Mesendoderm (in vitro differentiated cells): ENCODE data around the gene NSRP1.

ENCODE experiments used
- DNase-seq: peaks from one replicate; pipeline ENCODE4 v3.0.0; 2013
- H2AK5ac ChIP-seq: 2 replicates; pipeline ENCODE4 v1.6.1; 2013; ENCODE audit warnings: low read length, inconsistent platforms
- H2BK120ac ChIP-seq: 2 replicates; pipeline ENCODE4 v1.6.1; 2013; ENCODE audit warnings: low read depth, mild to moderate bottlenecking, low read length, moderate library complexity, mixed read lengths
- H2BK15ac ChIP-seq: replicated peaks from 2 replicates; pipeline ENCODE4 v1.6.1; 2013; ENCODE audit warnings: low read depth, mild to moderate bottlenecking, moderate library complexity
- H2BK5ac ChIP-seq: 2 replicates; pipeline ENCODE4 v1.6.1; 2013; ENCODE audit warnings: low read length, inconsistent platforms
- H3K18ac ChIP-seq: 2 replicates; pipeline ENCODE4 v1.6.1; 2013; ENCODE audit warnings: mild to moderate bottlenecking, low read length, mixed read lengths
- H3K23ac ChIP-seq: one replicate; pipeline ENCODE4 v1.6.1; 2013; ENCODE audit warnings: low read length
- H3K27ac ChIP-seq: 2 replicates; pipeline ENCODE4 v1.5.1; 2013; ENCODE audit warnings: low read depth, mild to moderate bottlenecking, inconsistent platforms, low read length, moderate library complexity
- H3K27me3 ChIP-seq: 2 replicates; pipeline ENCODE4 v1.6.1; 2013; ENCODE audit warnings: low read length, control low read depth, mild to moderate bottlenecking, inconsistent platforms; ENCODE audit not compliant: insufficient read depth, poor library complexity
- H3K36me3 ChIP-seq: 2 replicates; pipeline ENCODE4 v1.6.1; 2013; ENCODE audit warnings: low read length, inconsistent platforms; ENCODE audit not compliant: control insufficient read depth, insufficient read depth
- H3K4ac ChIP-seq: one replicate; pipeline ENCODE4 v1.6.1; 2013; ENCODE audit warnings: low read depth, mild to moderate bottlenecking, low read length, moderate library complexity
- H3K4me1 ChIP-seq: 2 replicates; pipeline ENCODE4 v1.6.1; 2013; ENCODE audit warnings: low read depth, low read length, inconsistent platforms; ENCODE audit not compliant: control insufficient read depth
- H3K4me2 ChIP-seq: 2 replicates; pipeline ENCODE4 v1.6.1; 2013; ENCODE audit warnings: low read length
- H3K4me3 ChIP-seq: 2 replicates; pipeline ENCODE4 v1.5.1; 2013; ENCODE audit warnings: mild to moderate bottlenecking, low read length
- H3K56ac ChIP-seq: one replicate; pipeline ENCODE4 v1.6.1; 2013; ENCODE audit warnings: low read length
- H3K79me1 ChIP-seq: 2 replicates; pipeline ENCODE4 v1.6.1; 2013; ENCODE audit warnings: low read length, inconsistent platforms
- H3K79me2 ChIP-seq: 2 replicates; pipeline ENCODE4 v1.6.1; 2013; ENCODE audit warnings: mild to moderate bottlenecking, low read length; ENCODE audit not compliant: control insufficient read depth, insufficient read depth
- H3K9ac ChIP-seq: 2 replicates; pipeline ENCODE4 v1.6.1; 2013; ENCODE audit warnings: low read length, inconsistent platforms
- H4K5ac ChIP-seq: one replicate; pipeline ENCODE4 v1.6.1; 2013; ENCODE audit warnings: low read length
- H4K8ac ChIP-seq: one replicate; pipeline ENCODE4 v1.6.1; 2013; ENCODE audit warnings: low read depth, mild to moderate bottlenecking, control low read depth, low read length, moderate library complexity
- WGBS: extraction: QIAGEN DNeasy Blood & Tissue Kit; methylation state at CpG from one replicate; pipeline ENCODE4 v1.1.7; 2013; ENCODE audit warnings: low lambda C conversion rate, missing lambda C conversion rate; ENCODE audit not compliant: insufficient coverage; ENCODE audit errors: extremely low coverage; 5-methylcytosine and 5-hydroxymethylcytosine counted together

The NSRP1 gene

DNA sequence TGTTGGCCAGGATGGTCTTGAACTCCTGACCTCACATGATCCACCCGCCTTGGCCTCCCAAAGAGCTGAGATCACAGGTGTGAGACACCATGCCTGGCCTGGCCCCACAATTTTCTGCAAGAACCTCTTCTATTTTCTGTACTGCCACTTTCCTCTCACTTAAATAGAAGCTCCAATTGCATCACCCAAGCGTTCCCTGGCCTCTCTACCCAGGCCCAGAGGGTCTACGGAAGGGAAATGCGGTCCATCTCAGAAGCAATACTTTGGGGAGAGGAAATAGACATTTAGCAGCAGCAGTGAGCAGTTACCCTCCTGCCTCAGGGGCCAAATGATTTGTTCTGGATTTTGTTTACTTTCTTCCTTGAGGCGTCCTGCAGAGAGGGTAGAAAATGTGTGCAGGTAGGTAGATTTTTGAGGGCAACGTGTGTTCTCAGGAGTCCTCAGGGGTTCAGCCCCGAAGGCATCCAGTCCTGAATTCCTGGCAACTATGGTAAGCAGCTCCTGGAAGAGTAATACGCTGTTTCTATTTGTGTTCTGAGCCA, 107.9 kb downstream of the NSRP1 start:
- Histone ChIP-seq H3K4me3 (no peak overlapping the region), H3K4ac (no peak overlapping the region), H3K36me3 (no peaks in the 10 kb centered on the region), H3K56ac (no peak overlapping the region), H3K18ac (no peak overlapping the region), H3K4me1 (peaks cover 3% of the 10 kb centered on the region), H3K27ac (no peak overlapping the region), H3K79me1 (no peaks in the 10 kb centered on the region), H2BK15ac (no peak overlapping the region), H2BK5ac (no peak overlapping the region), H3K27me3 (no peaks in the 10 kb centered on the region), H2BK120ac (no peak overlapping the region), H2AK5ac (no peak overlapping the region), H3K4me2 (no peak overlapping the region), H3K9ac (no peak overlapping the region), H3K79me2 (no peaks in the 10 kb centered on the region), H4K8ac (no peak overlapping the region), H4K5ac (no peak overlapping the region), H3K23ac (no peak overlapping the region)
- no CpG with 5 or more reads among the region's 8 CpGs for WGBS
- DNase-seq: no peak

DNA sequence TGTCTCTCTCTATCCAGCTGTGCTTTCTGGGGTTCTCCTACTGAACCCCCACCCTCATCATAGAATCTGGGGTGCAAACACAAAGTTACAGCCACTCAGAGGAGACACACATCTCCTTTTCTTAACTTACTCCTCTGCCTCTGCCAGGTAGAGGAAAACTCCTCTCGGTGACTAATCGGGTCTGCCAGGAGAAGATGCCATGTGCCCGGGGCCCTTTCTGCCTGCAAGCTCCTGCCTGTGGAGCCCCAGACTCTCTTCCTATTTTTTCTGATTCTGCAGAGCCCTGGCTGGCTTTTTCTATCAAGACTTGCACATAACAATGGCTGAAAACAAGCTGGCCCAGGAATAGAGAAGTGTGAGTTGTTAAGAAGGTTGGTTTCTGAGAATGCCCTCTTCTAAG, 108.5 kb downstream of the NSRP1 start:
- Histone ChIP-seq H3K9ac (no peak overlapping the region), H3K18ac (no peak overlapping the region), H3K4me1 (peaks cover 2% of the 10 kb centered on the region), H3K56ac (no peak overlapping the region), H3K4ac (no peak overlapping the region), H3K4me3 (no peak overlapping the region), H3K79me1 (no peaks in the 10 kb centered on the region), H2BK120ac (no peak overlapping the region), H4K5ac (no peak overlapping the region), H3K79me2 (no peaks in the 10 kb centered on the region), H4K8ac (no peak overlapping the region), H2BK15ac (no peak overlapping the region), H3K23ac (no peak overlapping the region), H3K27ac (no peak overlapping the region), H3K4me2 (no peak overlapping the region), H2BK5ac (no peak overlapping the region), H2AK5ac (no peak overlapping the region), H3K27me3 (no peaks in the 10 kb centered on the region), H3K36me3 (no peaks in the 10 kb centered on the region)
- DNase-seq: no peak
- WGBS: no CpG with 5 or more reads among the region's 3 CpGs

GRCh38 chr17:30225919-30226553, 109.4 kb downstream of the NSRP1 start:
- Histone ChIP-seq H3K27ac (no peak overlapping the region), H3K56ac (no peak overlapping the region)
- no CpG with 5 or more reads among the region's 15 CpGs for WGBS

GRCh38 chr17:30226878-30227277, 110.3 kb downstream of the NSRP1 start:
- H3K79me1 ChIP-seq: no peaks in the 10 kb centered on the region
- no peak overlapping the region for H2AK5ac ChIP-seq
- H3K36me3 ChIP-seq: no peaks in the 10 kb centered on the region
- H3K27ac ChIP-seq: no peak overlapping the region
- H3K4me3 ChIP-seq: no peak overlapping the region
- no CpG with 5 or more reads among the region's 10 CpGs for WGBS
- no peak overlapping the region for H4K8ac ChIP-seq
- H3K18ac ChIP-seq: no peak overlapping the region
- no peak overlapping the region for H3K56ac ChIP-seq
- H3K9ac ChIP-seq: no peak overlapping the region
- H3K27me3 ChIP-seq: no peaks in the 10 kb centered on the region
- H2BK15ac ChIP-seq: no peak overlapping the region
- H3K4me2 ChIP-seq: no peak overlapping the region
- no peaks in the 10 kb centered on the region for H3K4me1 ChIP-seq
- no peak overlapping the region for H4K5ac ChIP-seq
- no peak for DNase-seq
- H3K79me2 ChIP-seq: no peaks in the 10 kb centered on the region
- no peak overlapping the region for H2BK5ac ChIP-seq
- no peak overlapping the region for H3K23ac ChIP-seq
- no peak overlapping the region for H2BK120ac ChIP-seq
- no peak overlapping the region for H3K4ac ChIP-seq

More at GRCh38 chr17:30225919-30226553, 109.4 kb downstream of the NSRP1 start:
- no peak overlapping the region for H3K4ac ChIP-seq
- H3K27me3 ChIP-seq: no peaks in the 10 kb centered on the region
- no peak overlapping the region for H2BK5ac ChIP-seq
- no peaks in the 10 kb centered on the region for H3K79me2 ChIP-seq
- H3K4me3 ChIP-seq: no peak overlapping the region
- no peak overlapping the region for H3K9ac ChIP-seq
- no peak overlapping the region for H4K5ac ChIP-seq
- no peaks in the 10 kb centered on the region for H3K36me3 ChIP-seq
- no peak overlapping the region for H3K4me2 ChIP-seq
- H2BK15ac ChIP-seq: no peak overlapping the region
- no peak overlapping the region for H2AK5ac ChIP-seq
- H3K79me1 ChIP-seq: no peaks in the 10 kb centered on the region
- no peak overlapping the region for H3K18ac ChIP-seq
- no peaks in the 10 kb centered on the region for H3K4me1 ChIP-seq
- no peak overlapping the region for H3K23ac ChIP-seq
- H2BK120ac ChIP-seq: no peak overlapping the region
- no peak for DNase-seq
- no peak overlapping the region for H4K8ac ChIP-seq

DNA sequence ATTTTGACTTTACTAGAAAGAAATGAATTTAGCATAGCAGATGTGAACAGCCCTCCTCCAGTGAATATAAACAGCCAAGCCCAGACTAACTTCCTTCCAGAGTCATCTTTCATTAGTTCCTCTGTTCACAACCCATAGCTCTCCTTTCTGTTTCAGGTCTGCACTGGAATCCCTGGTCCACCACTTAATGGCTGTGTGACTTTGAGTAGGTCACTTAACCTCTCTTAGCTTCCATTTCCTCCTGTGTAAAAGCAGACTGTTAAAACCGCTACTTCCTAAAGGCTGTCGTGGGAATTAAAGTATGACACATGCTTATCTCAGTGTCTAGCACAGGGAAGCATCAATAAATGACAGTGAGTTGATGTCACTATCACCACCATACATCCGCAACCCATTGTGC, 111.4 kb downstream of the NSRP1 start:
- H3K27me3 ChIP-seq: no peaks in the 10 kb centered on the region

GRCh38 chr17:30229012-30229411, 112.4 kb downstream of the NSRP1 start:
- Histone ChIP-seq H2BK5ac (no peak overlapping the region), H4K8ac (no peak overlapping the region), H3K27ac (no peak overlapping the region), H3K4me2 (no peak overlapping the region), H3K4me1 (no peaks in the 10 kb centered on the region), H3K36me3 (no peaks in the 10 kb centered on the region), H2BK120ac (no peak overlapping the region), H3K4ac (no peak overlapping the region), H3K79me1 (no peaks in the 10 kb centered on the region), H2AK5ac (no peak overlapping the region), H3K56ac (no peak overlapping the region), H4K5ac (no peak overlapping the region), H3K23ac (no peak overlapping the region), H3K9ac (no peak overlapping the region), H3K79me2 (no peaks in the 10 kb centered on the region), H3K4me3 (no peak overlapping the region), H3K27me3 (peaks cover 4% of the 10 kb centered on the region), H3K18ac (no peak overlapping the region), H2BK15ac (no peak overlapping the region)
- no CpG with 5 or more reads among the region's 7 CpGs for WGBS
- no peak for DNase-seq

More for the DNA sequence above, 111.4 kb downstream of the NSRP1 start:
- Histone ChIP-seq H3K4me2 (no peak overlapping the region), H2BK5ac (no peak overlapping the region), H3K9ac (no peak overlapping the region), H3K79me2 (no peaks in the 10 kb centered on the region), H2BK15ac (no peak overlapping the region), H3K4me1 (no peaks in the 10 kb centered on the region), H3K4me3 (no peak overlapping the region), H4K8ac (no peak overlapping the region), H3K27ac (no peak overlapping the region), H3K18ac (no peak overlapping the region), H2BK120ac (no peak overlapping the region), H3K79me1 (no peaks in the 10 kb centered on the region), H3K56ac (no peak overlapping the region), H4K5ac (no peak overlapping the region), H3K23ac (no peak overlapping the region), H2AK5ac (no peak overlapping the region), H3K4ac (no peak overlapping the region), H3K36me3 (no peaks in the 10 kb centered on the region)
- no peak for DNase-seq
- no CpG with 5 or more reads among the region's 3 CpGs for WGBS
